Bronchus fibroblast of lung (primary cell): Measurements from ENCODE around the gene DRAXIN. TPM values are rescaled to one million over a fixed set of nuclear protein-coding genes. Genes with fewer than 3 reads are reported as not detected.

Experiments used
- total RNA-seq: library from RNA; depleted of rRNA; stranded (reverse); fragments of >200 nt; gene quantifications from 2 replicates; pipeline ENCODE4 v1.2.3, GENCODE V29; 2015

The DRAXIN gene
- 0.15 and 0.17 TPM in 2 replicates for total RNA-seq

GRCh38 chr1:11691302-11691914, at the start of gene DRAXIN:
Gene DRAXIN (plus strand): TSS chr1:11691710. CDS start chr1:11706259, 14,549 bp downstream.

GRCh38 chr1:11654137-11654938, 37.2 kb upstream of the DRAXIN start, which contains the start of the genes FBXO2 and FBXO44:
Gene FBXO2 (minus strand): TSS chr1:11654429. CDS start chr1:11654340, 89 bp downstream.
Gene FBXO44 (plus strand): TSS chr1:11654877. CDS start chr1:11655836, 959 bp downstream.

GRCh38 chr1:11681071-11681771, 10.3 kb upstream of the DRAXIN start, which contains the start of gene MAD2L2:
Gene MAD2L2 (minus strand): TSS chr1:11681148. CDS start chr1:11680601, 547 bp downstream.

GRCh38 chr1:11735854-11736745, 44.6 kb downstream of the DRAXIN start, which contains the start of gene AGTRAP:
Gene AGTRAP (plus strand): TSS chr1:11736136. CDS start chr1:11736209, 73 bp downstream.

GRCh38 chr1:11761988-11762406, 70.5 kb downstream of the DRAXIN start, which contains the start of gene C1orf167:
Gene C1orf167 (plus strand): TSS chr1:11762193. CDS start chr1:11764401, 2,208 bp downstream.

Other genes with a start within 250 kb of the DRAXIN start
- 0.17 TPM in 1 of 2 replicates, not detected in the other for gene DISP3, start 212.6 kb upstream of the DRAXIN start, total RNA-seq
- 0.34 and 0.89 TPM in 2 replicates for gene FBXO2, start 37.3 kb upstream of the DRAXIN start, total RNA-seq
- gene FBXO44, start 36.8 kb upstream of the DRAXIN start, total RNA-seq = 8.9 and 10.1 TPM in 2 replicates
- gene FBXO6, start 27.5 kb upstream of the DRAXIN start, total RNA-seq = 6.2 and 7.6 TPM in 2 replicates
- 124 and 130 TPM in 2 replicates for gene MAD2L2, start 10.6 kb upstream of the DRAXIN start, total RNA-seq
- 83.9 and 85.9 TPM in 2 replicates for gene AGTRAP, start 44.4 kb downstream of the DRAXIN start, total RNA-seq
- gene C1orf167, start 70.5 kb downstream of the DRAXIN start, total RNA-seq = 0.45 TPM in 1 of 2 replicates, not detected in the other
- 13.8 and 15.3 TPM in 2 replicates for gene MTHFR, start 114.3 kb downstream of the DRAXIN start, total RNA-seq
- 12.3 and 15.0 TPM in 2 replicates for gene CLCN6, start 114.5 kb downstream of the DRAXIN start, total RNA-seq
- not detected in 2 replicates for gene NPPA, start 156.1 kb downstream of the DRAXIN start, total RNA-seq
- gene NPPB, start 167.2 kb downstream of the DRAXIN start, total RNA-seq = not detected in 2 replicates
- gene KIAA2013, start 234.7 kb downstream of the DRAXIN start, total RNA-seq = 70.9 and 76.7 TPM in 2 replicates
- 165 and 172 TPM in 2 replicates for gene PLOD1, start 243.0 kb downstream of the DRAXIN start, total RNA-seq